Measurements from ENCODE around the gene MAGI3.
"Not testable (repeated sequence)": the region's sequence is repeated elsewhere in the genome, so short reads cannot be mapped to it uniquely, and the experiment has no call there.

Gene MAGI3

GRCh38 chr1:113694910-113695309 lies 304.6 kb downstream of the MAGI3 start:
- no peak for DNase-seq (ENCODE audit: low read depth)

GRCh38 chr1:113701429-113701828 lies 311.1 kb downstream of the MAGI3 start:
- no peak for DNase-seq (ENCODE audit: low read depth)

GRCh38 chr1:113714606-113715269 lies 324.4 kb downstream of the MAGI3 start:
- DNase-seq (ENCODE audit: low read depth) = no peak

- DNase-seq (ENCODE audit: low read depth) = not testable (repeated sequence)
Measured at GRCh38 chr1:113717506-113717905, 327.2 kb downstream of the MAGI3 start.

- DNase-seq (ENCODE audit: low read depth) = not testable (repeated sequence)
Measured at GRCh38 chr1:113718621-113719020, 328.3 kb downstream of the MAGI3 start.

GRCh38 chr1:113721010-113721409 lies 330.7 kb downstream of the MAGI3 start:
- no peak for DNase-seq (ENCODE audit: low read depth)

GRCh38 chr1:113732802-113733201 lies 342.5 kb downstream of the MAGI3 start:
- no peak for DNase-seq (ENCODE audit: low read depth)

- no peak for DNase-seq (ENCODE audit: low read depth)
Measured at GRCh38 chr1:113734357-113735055, 344.2 kb downstream of the MAGI3 start.

Data from activated T-cell treated with anti-CD3 and anti-CD28 coated beads for 24 hours (primary cell).